HG03175 (cell line): ENCODE results near the gene PRLH.

Source experiments
- ATAC-seq: cut with Tn5 transposase; IDR thresholded peaks from one replicate; pipeline ENCODE4 v1.9.1; 2021; ENCODE audit warnings: mild to moderate bottlenecking, moderate library complexity; ENCODE audit not compliant: unreplicated experiment

PRLH gene

GRCh38 chr2:237563816-237564215 lies 2.6 kb upstream of the PRLH start:
- ATAC-seq: no peak

GRCh38 chr2:237564526-237565131 lies 1.7 kb upstream of the PRLH start:
- ATAC-seq: no peak

- ATAC-seq: no peak
Measured at GRCh38 chr2:237565974-237566373, 400 bp upstream of the PRLH start.

- no peak for ATAC-seq
Measured at GRCh38 chr2:237567276-237568029, 1.1 kb downstream of the PRLH start.

- no peak for ATAC-seq
Measured at GRCh38 chr2:237568121-237568660, 1.8 kb downstream of the PRLH start.

GRCh38 chr2:237569041-237569440 lies 2.7 kb downstream of the PRLH start:
- no peak for ATAC-seq

- no peak for ATAC-seq
Measured at GRCh38 chr2:237569896-237570295, 3.5 kb downstream of the PRLH start.

- ATAC-seq: no peak
Measured at GRCh38 chr2:237570776-237571335, 4.5 kb downstream of the PRLH start.

- no peak for ATAC-seq
Measured at GRCh38 chr2:237571551-237571950, 5.2 kb downstream of the PRLH start.

GRCh38 chr2:237572021-237572741 lies 5.8 kb downstream of the PRLH start:
- peak; percentile 90 for ATAC-seq

GRCh38 chr2:237572742-237573101 lies 6.3 kb downstream of the PRLH start:
- ATAC-seq: no peak

- no peak for ATAC-seq
Measured at GRCh38 chr2:237573721-237574415, 7.5 kb downstream of the PRLH start.

GRCh38 chr2:237574467-237574866 lies 8.1 kb downstream of the PRLH start:
- no peak for ATAC-seq

- no peak for ATAC-seq
Measured at GRCh38 chr2:237574894-237575868, 8.8 kb downstream of the PRLH start.

GRCh38 chr2:237575869-237576862 lies 9.8 kb downstream of the PRLH start:
- ATAC-seq: no peak

GRCh38 chr2:237576974-237577373 lies 10.6 kb downstream of the PRLH start:
- no peak for ATAC-seq

GRCh38 chr2:237577458-237577857 lies 11.1 kb downstream of the PRLH start:
- ATAC-seq: no peak
